ENCODE measurements around the gene KDM3B.
"Not testable (repeated sequence)": the region's sequence is repeated elsewhere in the genome, so short reads cannot be mapped to it uniquely, and the experiment has no call there.

KDM3B gene

DNA sequence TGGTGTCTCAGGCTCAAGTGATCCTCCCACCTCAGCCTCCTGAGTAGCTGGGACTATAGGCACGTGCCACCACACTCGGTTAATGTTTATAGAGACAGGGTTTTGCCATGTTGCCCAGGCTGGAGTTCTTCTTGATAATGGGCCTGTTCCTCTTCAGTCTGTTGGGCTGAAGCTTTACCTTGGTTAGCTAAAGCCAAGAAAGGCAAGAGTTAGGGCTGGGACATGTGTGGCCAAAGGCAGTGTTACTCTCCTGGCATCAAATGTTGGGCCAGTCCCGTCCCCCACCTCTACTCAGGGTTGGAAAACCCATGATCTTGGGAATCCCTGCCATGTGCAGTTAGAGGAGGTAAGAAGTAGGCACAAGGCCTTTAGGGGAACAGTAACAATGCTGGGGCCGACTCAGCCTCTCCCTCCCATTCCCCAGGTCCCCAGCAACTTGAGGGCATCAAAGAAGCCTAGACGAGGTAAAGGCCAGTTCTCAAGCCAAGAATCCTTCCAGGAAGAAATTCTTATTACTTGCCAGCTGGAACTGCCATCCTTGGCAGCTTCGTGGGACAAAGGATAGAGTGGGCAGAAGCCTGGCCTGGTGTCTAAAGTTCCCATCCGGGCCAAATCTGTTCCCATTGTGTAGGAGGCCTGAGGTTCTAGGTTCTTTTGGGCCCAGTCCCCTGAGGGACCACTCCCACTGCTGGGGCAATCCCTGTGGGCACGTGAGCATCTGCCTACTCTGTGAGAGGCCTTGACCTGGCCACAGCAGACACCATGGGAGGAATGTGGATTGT lies 117.2 kb downstream of the KDM3B start:
- Mint-ChIP-seq H3K36me3 (peaks cover 53% of the 10 kb centered on the region), H3K4me3 (no peak overlapping the region), H3K9me3 (no peaks in the 10 kb centered on the region), H3K4me1 (peaks cover 24% of the 10 kb centered on the region), H3K27ac (peak overlapping the region; percentile 93)
- ATAC-seq (no peak), DNase-seq (ENCODE audit: low spot score in 2 of 2) (no peak)

DNA sequence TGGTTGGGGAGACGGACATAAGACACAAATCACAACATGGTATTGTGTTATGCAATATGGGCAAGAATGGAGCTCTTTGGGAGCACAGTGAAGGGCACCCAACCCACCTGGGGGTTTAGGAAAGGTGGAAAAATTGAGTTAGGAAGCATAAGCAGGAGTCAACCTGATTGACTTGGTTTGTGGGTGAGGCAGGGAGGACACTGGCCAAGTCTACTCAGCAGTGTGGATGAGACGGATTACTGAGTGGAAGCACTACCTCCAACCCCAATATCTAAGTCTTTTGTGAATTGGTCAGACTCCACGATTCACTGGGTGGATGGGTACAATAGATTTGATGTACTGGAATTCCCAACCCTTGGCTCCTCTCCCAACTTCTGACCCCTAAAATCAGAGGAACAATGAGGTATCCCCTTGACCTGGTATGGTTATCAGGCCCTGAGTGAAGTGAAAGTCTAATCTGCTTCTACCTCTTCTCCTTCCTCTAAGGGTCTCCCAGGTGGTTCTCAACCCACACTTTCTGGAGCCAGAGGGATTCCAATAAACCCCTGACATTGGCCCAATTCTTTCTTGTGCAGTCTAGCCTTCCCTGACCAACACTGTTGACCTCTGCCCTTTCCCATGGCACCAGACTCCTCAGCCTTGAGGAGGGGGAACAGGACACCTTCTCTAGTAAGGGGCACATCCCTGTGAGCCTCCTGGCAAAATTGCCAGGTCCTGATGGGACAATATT lies 118.0 kb downstream of the KDM3B start:
- no peak for DNase-seq (ENCODE audit: low spot score in 2 of 2)
- Mint-ChIP-seq H3K27ac (peak overlapping the region; percentile 93), H3K4me3 (no peak overlapping the region), H3K4me1 (peaks cover 24% of the 10 kb centered on the region), H3K36me3 (peaks cover 45% of the 10 kb centered on the region), H3K9me3 (no peaks in the 10 kb centered on the region)
- ATAC-seq, result no peak

GRCh38 chr5:138471052-138471361 lies 118.5 kb downstream of the KDM3B start:
- peaks cover 24% of the 10 kb centered on the region for H3K4me1 Mint-ChIP-seq
- DNase-seq (ENCODE audit: low spot score in 2 of 2) (no peak), ATAC-seq (no peak)
- no peak overlapping the region for H3K4me3 Mint-ChIP-seq
- H3K27ac Mint-ChIP-seq, result no peak overlapping the region
- peaks cover 40% of the 10 kb centered on the region for H3K36me3 Mint-ChIP-seq
- H3K9me3 Mint-ChIP-seq, result no peaks in the 10 kb centered on the region

- Mint-ChIP-seq H3K4me1 (peaks cover 15% of the 10 kb centered on the region), H3K4me3 (no peak overlapping the region), H3K27ac (no peak overlapping the region), H3K9me3 (no peaks in the 10 kb centered on the region), H3K36me3 (peaks cover 27% of the 10 kb centered on the region)
- no peak for ATAC-seq
- DNase-seq (ENCODE audit: low spot score in 2 of 2), result no peak
These were observed 119.9 kb downstream of the KDM3B start for GRCh38 chr5:138472353-138472752.

DNA sequence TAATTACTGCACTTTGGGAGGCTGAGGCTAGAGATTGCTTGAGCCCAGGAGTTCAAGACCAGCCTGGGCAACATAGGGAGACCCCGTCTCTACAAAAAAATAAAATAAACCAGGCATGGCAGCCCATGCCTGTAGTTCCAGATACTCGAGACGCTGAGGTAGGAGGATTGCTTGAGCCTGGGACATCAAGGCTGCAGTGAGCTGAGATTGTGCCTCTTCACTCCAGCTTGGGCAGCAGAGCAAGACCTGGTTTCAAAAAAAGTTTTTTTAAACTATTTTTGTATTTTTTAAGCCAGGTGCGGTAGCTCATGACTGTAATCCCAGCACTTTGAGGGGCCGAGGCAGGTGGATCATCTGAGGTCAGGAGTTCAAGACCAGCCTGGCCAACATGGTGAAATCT lies 120.7 kb downstream of the KDM3B start:
- not testable (repeated sequence) for H3K27ac Mint-ChIP-seq; H3K4me3 Mint-ChIP-seq; ATAC-seq; H3K4me1 Mint-ChIP-seq; H3K9me3 Mint-ChIP-seq; DNase-seq (ENCODE audit: low spot score in 2 of 2)
- H3K36me3 Mint-ChIP-seq, result peaks cover 19% of the 10 kb centered on the region

GRCh38 chr5:138476918-138477317 lies 124.4 kb downstream of the KDM3B start:
- no peak overlapping the region for H3K4me3 Mint-ChIP-seq
- H3K9me3 Mint-ChIP-seq, result no peaks in the 10 kb centered on the region
- H3K4me1 Mint-ChIP-seq, result no peaks in the 10 kb centered on the region
- no peak for ATAC-seq
- no peaks in the 10 kb centered on the region for H3K36me3 Mint-ChIP-seq
- no peak for DNase-seq (ENCODE audit: low spot score in 2 of 2)
- H3K27ac Mint-ChIP-seq, result no peak overlapping the region

- no peak overlapping the region for H3K27ac Mint-ChIP-seq
- no peak overlapping the region for H3K4me3 Mint-ChIP-seq
- ATAC-seq (peak; percentile 24), DNase-seq (ENCODE audit: low spot score in 2 of 2) (no peak)
- H3K9me3 Mint-ChIP-seq, result no peaks in the 10 kb centered on the region
- no peaks in the 10 kb centered on the region for H3K36me3 Mint-ChIP-seq
- H3K4me1 Mint-ChIP-seq, result no peaks in the 10 kb centered on the region
These were observed 130.2 kb downstream of the KDM3B start for GRCh38 chr5:138482638-138483037.
